Type B pancreatic cell (in vitro differentiated cells): ENCODE results near the gene CARD11. TPM values are rescaled to one million over a fixed set of nuclear protein-coding genes. Genes with fewer than 3 reads are reported as not detected.
A peak's percentile ranks its signal among the peaks of the same experiment; 100 is the strongest.

Experiments used
- DNase-seq: peaks from one replicate; pipeline ENCODE4 v3.0.0; 2021; ENCODE audit warnings: mixed read lengths; ENCODE audit not compliant: unreplicated experiment; ENCODE audit errors: extremely low spot score
- H3K27ac Mint-ChIP-seq: 2 replicates; pipeline ENCODE4 v1.8.0; 2021; ENCODE audit warnings: mild to moderate bottlenecking, mixed read lengths
- H3K27me3 Mint-ChIP-seq: 2 replicates; pipeline ENCODE4 v1.8.0; 2021; ENCODE audit warnings: mixed read lengths
- H3K36me3 Mint-ChIP-seq: 2 replicates; pipeline ENCODE4 v1.8.0; 2021; ENCODE audit warnings: mixed read lengths
- H3K4me1 Mint-ChIP-seq: one replicate; pipeline ENCODE4 v1.8.0; 2021; ENCODE audit warnings: mixed read lengths; ENCODE audit not compliant: unreplicated experiment
- H3K4me3 Mint-ChIP-seq: 2 replicates; pipeline ENCODE4 v1.8.0; 2021; ENCODE audit warnings: mild to moderate bottlenecking, mixed read lengths
- H3K9me3 Mint-ChIP-seq: 2 replicates; pipeline ENCODE4 v1.8.0; 2021; ENCODE audit warnings: mixed read lengths
- total RNA-seq: library from RNA; stranded (reverse); gene quantifications from 2 replicates; pipeline ENCODE4 v1.2.1, GENCODE V29; 2021; ENCODE audit warnings: low replicate concordance
- TF ChIP-seq, protein P1 (sequence below): fragments of 200-600 bp; sonication (generic); conservative IDR thresholded peaks from 2 replicates; pipeline ENCODE4 v1.5.0; 2021; ENCODE audit warnings: antibody characterized with exemption, mild to moderate bottlenecking

Gene CARD11
- total RNA-seq, 1 donor from 2014 or later, result 11.6 TPM

GRCh38 chr7:2956526-2957368 is 86.9 kb downstream of the CARD11 start:
- Mint-ChIP-seq H3K4me3 (no peak overlapping the region), H3K9me3 (no peaks in the 10 kb centered on the region), H3K36me3 (no peaks in the 10 kb centered on the region), H3K27me3 (no peaks in the 10 kb centered on the region), H3K27ac (peak overlapping the region; percentile 74), H3K4me1 (peaks cover 3% of the 10 kb centered on the region)
- DNase-seq, result no peak
- TF ChIP-seq, protein P1, sequence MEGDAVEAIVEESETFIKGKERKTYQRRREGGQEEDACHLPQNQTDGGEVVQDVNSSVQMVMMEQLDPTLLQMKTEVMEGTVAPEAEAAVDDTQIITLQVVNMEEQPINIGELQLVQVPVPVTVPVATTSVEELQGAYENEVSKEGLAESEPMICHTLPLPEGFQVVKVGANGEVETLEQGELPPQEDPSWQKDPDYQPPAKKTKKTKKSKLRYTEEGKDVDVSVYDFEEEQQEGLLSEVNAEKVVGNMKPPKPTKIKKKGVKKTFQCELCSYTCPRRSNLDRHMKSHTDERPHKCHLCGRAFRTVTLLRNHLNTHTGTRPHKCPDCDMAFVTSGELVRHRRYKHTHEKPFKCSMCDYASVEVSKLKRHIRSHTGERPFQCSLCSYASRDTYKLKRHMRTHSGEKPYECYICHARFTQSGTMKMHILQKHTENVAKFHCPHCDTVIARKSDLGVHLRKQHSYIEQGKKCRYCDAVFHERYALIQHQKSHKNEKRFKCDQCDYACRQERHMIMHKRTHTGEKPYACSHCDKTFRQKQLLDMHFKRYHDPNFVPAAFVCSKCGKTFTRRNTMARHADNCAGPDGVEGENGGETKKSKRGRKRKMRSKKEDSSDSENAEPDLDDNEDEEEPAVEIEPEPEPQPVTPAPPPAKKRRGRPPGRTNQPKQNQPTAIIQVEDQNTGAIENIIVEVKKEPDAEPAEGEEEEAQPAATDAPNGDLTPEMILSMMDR, result no peak

DNA sequence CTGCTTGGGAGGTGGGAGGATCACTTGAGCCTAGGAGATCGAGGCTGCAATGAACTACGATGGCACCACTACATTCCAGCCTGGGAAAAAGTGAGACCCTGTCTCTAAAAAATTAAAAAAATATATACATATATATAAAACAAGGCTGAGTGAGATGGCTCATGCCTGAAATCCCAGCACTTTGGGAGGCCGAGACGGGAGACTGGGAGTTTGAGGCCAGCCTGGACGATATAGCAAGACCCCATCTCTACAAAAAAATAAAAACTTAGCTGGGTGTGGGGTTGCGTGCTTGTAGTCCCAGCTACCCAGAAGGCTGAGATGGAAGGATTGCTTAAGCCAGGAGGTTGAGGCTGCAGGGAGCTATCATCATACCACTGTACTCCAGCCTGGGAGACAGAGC is 87.6 kb downstream of the CARD11 start:
- Mint-ChIP-seq H3K9me3 (no peaks in the 10 kb centered on the region), H3K27me3 (no peaks in the 10 kb centered on the region), H3K36me3 (no peaks in the 10 kb centered on the region), H3K27ac (peak overlapping the region; percentile 74), H3K4me1 (peaks cover 3% of the 10 kb centered on the region), H3K4me3 (no peak overlapping the region)
- TF ChIP-seq, protein P1, result no peak
- no peak for DNase-seq

DNA sequence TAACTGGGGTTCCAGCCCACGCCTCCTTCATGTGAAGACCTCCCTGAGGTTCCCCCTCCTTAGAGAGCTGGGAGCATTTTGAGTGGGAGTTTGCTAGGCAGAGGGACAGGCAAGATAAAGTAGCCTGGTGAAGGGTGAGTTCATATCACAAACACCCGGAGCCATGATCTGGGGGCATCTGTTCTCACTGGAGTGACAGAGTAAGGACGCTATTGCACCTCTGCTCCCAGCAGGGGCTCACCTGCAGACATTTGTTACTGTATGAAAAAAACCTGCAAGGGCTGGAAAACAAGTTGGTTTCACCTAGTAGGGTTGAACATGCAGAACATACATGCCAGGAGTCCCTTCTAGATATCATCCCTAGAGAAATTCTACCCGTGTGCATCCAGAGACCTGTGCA is 88.4 kb downstream of the CARD11 start:
- Mint-ChIP-seq H3K27me3 (no peaks in the 10 kb centered on the region), H3K27ac (no peak overlapping the region), H3K4me3 (no peak overlapping the region), H3K36me3 (no peaks in the 10 kb centered on the region), H3K4me1 (peaks cover 3% of the 10 kb centered on the region), H3K9me3 (peaks cover 5% of the 10 kb centered on the region)
- TF ChIP-seq, protein P1, result no peak
- DNase-seq, result no peak

- Mint-ChIP-seq H3K27me3 (no peaks in the 10 kb centered on the region), H3K4me1 (peaks cover 3% of the 10 kb centered on the region), H3K9me3 (peaks cover 12% of the 10 kb centered on the region), H3K27ac (no peak overlapping the region), H3K4me3 (no peak overlapping the region), H3K36me3 (no peaks in the 10 kb centered on the region)
- no peak for DNase-seq
- TF ChIP-seq, protein P1, result no peak
Measured at GRCh38 chr7:2954433-2954853, 89.2 kb downstream of the CARD11 start.

DNA sequence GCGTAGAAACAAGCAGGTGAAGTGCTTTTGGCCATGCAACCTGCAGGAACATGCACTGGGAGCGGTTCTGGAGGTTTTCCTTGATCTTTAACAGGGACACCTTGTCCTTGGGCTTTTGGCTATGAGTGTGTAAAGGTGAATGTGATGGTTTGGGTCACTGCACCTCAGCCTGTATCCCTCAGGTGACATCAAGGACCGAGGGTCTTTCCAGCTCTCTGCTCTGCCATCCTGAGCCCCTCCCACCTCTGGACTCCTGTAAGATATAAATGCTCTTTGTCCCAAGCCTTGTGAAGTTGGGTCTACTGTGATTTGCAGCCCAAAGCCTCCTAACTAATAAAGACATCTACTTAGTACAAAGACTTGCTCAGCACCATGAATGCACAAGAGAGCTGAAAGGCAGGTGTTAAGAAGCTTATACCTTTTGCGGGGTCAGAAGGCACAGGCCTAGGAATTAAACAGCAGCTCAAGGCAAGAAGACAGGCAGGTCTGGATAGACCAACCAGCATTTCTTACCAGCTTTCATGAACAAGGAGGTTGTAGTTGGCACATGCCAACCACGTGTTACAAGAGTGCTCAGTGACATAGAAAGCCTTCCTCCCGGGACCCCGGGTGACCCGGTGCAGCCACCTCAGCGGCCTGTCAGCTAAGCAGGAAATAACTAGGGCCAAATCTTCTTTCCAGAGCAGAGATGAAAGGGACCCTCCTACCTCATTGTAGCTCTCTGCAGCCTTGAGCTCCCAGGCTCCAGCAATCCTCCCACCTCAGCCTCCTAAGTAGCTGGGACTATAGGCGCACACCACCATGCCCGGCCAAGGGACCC is 89.9 kb downstream of the CARD11 start:
- peaks cover 3% of the 10 kb centered on the region for H3K4me1 Mint-ChIP-seq
- H3K27ac Mint-ChIP-seq, result no peak overlapping the region
- H3K9me3 Mint-ChIP-seq, result peaks cover 13% of the 10 kb centered on the region
- no peak overlapping the region for H3K4me3 Mint-ChIP-seq
- DNase-seq, result no peak
- H3K36me3 Mint-ChIP-seq, result no peaks in the 10 kb centered on the region
- TF ChIP-seq, protein P1, result no peak
- H3K27me3 Mint-ChIP-seq, result no peaks in the 10 kb centered on the region
